Measurements from ENCODE around the gene MYL4.
"Not testable (repeated sequence)": the region's sequence is repeated elsewhere in the genome, so short reads cannot be mapped to it uniquely, and the experiment has no call there.

The MYL4 gene

DNA sequence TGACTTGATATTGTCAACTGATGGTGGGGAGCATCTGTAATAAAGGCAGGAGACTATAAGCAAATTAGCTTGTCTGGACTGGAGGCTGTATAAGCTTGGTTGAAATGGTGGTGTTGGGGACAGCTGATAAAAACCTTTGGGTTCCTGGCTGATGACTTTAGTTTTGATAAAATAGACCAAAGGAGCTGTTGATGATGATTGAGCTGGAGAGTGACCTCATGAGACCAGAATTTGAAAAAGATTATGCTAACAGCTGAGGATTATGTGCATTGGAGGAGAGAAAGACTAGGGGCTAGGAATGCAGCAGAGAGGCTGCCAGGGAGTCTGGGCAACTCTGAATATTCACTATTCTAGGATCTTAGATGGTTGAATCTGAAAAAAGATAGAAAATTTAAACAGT is 11.3 kb upstream of the MYL4 start:
- DNase-seq = no peak

DNA sequence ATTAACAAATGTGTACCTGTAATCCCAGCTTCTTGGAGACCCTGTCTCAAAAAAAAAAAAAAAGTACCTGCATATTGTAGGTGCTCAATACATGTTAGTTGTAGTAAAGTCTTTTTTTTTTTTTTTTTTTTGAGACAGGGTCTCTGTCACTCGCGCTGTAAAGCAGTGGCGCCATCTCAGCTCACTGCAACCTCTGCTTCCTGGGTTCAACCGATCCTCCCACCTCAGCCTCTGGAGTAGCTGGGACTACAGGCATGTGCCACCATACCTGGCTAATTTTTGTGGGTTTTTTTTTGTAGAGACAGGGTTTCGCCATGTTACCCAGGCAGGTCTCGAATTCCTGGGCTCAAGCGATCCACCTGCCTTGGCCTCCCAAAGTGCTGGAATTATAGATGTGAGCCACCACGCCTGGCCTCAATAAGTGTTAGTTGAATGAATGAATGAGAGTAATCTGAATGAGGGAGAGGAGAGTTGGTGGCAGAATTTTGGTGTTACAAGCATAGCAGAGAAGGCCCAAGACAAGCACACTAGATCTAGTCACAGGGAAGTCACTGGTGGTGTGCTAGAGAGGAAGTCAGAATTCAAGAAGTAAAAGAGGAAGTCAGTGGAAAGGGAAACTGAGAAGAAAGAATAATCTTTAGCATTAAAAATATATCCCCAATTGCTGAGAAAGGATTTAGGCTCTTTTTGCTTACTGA is 9.4 kb upstream of the MYL4 start:
- no peak for DNase-seq

DNA sequence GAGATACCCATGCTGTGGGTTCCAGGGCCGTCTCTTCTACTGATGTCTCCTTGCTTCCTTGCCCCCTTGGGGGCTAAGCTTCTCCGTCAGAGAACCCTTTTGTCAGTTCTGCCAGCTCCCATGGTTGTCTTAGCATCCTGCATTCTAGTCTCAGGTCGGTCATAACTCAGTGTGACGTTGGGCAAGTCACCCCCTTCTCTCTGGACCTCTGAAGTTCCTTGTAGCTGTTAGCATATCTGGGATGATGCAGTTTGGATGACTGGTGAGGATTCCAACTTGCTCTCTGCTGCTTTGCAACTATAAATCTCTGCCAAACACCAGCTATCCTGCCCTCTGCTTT is 8.9 kb upstream of the MYL4 start:
- no peak for DNase-seq

DNA sequence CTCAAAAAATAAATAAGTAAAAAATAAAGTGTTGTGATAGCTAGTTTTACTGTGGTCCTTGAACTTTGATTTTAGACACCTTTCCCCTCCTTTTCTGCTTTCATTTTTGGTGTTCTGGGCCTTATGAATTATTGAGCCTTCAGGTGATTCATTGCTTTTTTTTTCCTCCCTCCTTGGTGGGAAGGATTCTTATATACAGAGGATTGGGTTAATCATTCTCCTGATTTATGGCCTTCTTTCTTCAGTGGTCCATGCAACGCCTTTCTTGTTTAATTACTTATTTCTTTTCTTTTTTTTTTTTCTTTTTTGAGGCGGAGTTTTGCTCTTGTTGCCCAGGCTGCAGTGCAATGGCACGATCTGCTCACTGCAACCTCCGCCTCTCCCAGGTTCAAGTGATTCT is 8.0 kb upstream of the MYL4 start:
- no peak for DNase-seq

DNA sequence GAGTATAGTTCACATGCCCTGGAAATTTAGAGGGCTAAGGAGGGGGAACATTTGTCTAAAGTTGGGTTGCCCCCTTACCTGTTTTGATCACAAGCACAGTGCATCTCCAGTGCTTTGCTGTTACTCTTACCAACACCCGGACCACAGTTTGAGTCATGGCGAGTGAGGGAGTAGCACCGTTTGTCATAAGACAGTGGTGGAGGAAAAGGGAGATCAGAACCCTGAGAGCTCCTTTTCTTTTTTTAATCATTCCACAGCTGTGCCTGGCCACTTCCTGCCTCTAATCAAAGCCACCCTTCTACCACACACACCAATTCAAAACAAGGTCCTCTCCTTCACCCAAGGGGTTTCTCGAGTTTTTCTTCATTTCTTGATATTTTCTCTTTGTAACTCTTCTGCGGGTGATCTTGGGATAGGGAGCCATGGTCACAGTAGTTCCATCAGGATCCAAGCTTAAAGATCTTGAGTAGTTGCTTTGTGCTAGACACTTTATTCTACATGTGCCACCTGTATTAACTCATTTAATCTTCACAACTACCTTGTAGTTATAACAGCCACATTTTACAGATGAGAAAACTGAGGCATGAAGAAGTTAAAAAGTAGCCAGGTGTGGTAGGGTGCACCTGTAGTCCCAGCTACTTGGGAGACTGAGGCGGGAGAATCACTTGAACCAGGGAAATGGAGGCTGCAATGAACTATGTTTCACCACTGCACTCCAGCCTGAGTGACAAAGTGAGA is 5.0 kb upstream of the MYL4 start:
- no peak for DNase-seq

DNA sequence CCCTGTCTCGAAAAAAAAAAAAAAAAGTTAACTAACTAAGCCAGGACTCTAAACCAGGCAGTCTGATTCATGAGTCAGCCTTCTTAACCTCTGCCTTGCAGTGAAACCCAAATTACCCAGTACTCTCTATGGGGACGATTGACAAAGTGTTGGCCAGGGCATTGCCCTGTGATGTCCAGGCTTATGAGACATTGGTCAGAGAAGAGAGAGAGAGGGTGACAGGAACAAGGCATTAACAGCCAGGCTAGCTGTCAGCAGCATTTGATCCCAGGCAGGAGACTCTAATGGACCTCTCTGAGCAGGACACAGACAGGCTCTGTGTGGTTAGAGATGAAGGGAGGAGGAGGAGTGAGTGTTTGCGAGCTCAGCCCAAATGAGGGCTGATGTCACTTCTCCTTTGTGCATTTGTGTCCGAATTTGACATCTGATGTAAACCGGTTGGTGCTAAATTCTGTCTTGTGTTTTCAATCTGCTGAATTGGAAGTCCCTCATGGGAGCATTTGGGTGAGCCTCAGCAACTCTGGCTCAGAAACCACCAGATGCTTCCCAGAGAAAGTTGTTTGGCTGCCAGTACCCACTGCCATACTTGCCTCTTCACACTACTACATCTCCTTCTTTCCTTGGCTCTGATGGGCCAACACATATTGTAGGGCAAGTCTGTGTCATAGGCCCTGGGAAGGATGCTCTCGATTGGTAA is 4.3 kb upstream of the MYL4 start:
- peak; percentile 56 for DNase-seq

DNA sequence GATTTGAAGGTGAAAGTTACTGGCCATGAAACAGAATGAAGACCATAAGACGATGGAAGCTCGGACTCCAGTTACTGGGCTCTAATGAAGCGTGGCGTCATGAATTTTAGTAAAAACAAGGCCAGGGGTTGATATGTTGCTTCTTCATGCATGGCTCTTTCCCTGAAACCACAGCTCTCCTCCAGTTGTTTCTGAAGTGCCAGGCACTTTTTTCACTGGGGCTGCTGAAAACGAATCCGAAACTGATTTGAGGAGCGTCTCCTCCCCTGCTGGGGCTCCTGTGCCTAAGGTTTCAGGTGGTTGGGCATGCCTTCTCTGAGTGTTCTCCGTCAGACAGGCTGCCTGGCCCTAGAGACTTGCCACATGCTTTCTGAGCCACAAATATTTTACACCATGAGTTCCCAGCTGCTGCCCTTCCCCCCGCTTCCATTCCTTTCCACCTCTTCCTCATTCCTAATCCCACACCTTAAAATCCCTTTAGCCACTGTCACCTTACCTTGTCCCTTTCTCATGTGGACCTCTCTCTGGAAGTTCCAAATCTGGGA is 3.7 kb upstream of the MYL4 start:
- no peak for DNase-seq

DNA sequence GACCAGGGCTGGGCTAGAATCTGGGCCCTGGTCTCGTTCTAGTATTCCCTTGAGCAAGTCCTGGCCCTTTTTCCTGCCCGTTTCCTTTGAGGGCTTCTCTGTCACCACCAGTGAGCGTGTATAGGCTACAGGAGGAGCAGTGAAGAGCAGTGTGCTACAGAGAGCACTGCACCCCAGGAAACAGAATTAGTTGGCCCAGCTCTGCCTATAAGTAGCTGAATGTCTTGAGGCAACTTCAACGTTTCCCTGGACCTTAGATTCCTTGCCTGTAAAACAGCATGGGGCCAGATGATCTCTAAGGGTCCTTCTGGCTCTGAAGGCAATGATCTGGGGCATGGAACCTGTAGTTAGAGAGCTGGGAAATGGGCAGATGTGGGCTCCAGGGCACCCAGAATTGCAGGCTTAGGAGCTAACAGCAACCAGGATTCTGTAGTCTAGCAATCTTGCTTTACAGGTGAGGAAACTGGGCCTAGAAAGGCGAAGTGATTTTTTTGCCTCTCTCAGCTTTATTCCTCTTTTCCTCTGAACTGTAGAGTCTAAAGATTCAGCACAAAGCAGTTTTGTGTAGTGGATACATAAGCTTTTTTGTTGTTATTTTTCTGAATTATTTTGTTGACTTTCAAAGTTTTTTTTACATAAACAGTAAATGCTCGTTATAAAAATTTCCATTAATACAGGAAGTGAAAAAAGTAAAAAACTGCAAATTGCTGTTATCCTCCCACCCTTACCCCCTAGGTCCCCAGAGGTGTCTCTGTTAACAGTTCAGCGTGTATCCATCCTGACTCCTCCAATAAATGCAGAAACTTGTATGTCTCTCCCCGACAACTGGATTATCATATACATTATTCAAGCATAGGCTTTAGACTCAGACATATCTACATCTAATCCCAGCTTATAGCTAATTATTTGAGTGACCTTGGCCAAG is 1.7 kb upstream of the MYL4 start:
- no peak for DNase-seq

DNA sequence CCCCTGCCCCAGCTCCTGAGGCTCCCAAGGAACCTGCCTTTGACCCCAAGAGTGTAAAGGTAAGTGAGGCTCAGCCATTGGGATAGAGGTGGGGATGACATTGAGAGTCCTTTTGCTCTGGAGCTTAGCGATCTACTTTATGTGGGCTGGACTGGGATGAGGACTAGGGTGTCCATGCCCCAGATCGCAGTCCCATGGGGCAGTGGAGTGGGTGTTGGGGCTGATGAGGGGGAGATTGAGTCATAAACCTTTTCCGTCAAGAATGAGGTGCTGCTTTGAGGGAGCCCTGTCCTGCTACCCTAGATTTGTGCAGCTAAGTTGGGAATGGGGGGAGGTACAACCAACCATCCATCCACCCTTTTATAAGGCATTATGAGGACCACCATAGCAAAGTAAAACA is 351 bp downstream of the MYL4 start:
- DNase-seq = no peak

DNA sequence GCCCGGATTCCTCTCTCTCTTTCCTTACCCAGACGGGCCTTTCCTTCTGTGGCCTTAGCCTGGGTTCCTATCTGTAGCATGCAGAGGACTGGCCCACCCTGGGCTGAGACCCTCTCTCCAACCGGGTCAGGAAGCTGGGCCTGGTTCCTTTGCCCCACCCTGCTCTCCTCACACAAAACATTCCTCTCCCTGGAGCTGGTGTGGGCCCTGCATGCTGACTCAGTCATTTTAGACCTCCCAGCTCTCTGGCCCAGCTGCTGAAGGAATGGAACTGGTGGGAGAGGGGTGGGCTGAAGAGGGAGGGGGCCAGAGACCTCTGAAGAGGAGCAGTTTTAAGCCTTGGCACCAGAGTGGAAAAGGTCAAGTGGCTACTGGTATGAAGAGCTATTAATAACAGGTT is 957 bp downstream of the MYL4 start:
- DNase-seq = no peak

DNA sequence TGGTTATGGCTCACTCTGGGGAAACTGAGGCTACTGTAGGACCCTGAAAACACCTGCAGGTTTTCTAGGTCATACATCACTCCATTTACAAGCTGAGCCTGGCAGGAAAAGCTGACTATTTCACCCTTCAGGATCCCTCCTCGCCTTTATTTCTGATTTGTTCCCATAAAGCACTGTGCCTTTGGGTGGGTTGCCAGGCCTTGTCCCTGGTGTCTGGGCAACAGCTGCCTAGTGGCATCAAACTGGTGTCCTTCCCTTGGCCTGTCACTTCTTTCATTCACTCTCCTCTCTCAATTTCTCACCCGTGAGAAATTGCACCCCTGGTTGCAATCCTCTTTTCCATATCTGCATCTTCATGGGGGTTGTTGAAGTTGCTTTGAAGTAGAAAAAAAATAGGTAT is 1.6 kb downstream of the MYL4 start:
- no peak for DNase-seq

DNA sequence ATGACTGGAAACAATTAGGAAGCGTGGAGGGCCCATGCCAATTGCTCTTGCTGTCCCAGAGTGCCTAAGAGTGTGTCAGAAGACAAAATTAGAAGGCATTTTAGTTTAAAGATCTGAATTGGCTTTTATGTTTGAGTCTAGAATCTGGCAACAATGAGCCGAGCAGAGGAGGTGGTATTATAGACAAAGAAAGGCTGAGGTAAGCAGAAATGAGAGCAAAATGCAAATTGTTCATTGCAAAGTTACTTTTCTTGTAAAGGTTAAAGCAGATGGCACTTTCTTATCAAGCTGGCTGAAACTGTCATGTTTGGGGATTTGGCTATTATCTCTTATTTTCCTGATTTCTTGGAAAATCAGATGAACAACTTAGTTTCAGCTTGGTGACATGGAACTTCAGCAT is 3.3 kb downstream of the MYL4 start:
- DNase-seq = no peak

DNA sequence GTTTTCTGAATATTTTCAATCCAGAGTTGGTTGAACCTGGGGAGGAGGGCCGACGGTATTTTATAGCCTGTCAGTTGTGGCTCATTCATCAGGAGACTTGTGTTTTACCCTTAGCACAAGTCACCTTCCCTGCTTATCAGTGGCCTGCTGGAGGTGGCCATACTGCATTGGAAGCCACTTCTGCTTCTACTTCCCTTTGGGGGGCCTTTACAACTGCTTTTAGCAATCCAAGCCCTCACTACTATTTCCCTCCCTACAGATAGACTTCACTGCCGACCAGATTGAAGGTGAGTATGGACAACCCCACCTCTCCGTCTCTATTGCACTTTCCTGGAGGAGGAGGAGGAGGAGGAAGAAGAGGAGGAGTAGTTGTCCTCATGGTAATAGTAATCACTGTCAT is 4.4 kb downstream of the MYL4 start:
- no peak for DNase-seq

DNA sequence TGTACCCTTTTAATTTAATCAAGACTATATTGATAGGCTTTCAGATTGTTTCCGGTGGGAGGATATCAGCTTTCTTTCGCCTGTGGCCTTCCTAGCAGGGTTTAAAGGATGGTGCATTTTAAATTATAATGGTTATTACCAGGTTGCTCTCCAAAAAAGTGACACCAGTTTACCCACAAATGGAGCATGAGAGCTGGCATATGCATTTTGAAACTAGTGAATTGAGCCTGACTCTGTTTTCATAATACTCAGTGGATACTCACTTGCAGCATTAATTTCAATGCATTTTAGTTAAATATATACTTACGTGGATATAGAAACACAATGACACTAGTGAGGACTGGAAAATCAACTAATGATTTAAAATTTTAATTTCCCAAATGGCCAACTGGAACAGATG is 5.8 kb downstream of the MYL4 start:
- no peak for DNase-seq

DNA sequence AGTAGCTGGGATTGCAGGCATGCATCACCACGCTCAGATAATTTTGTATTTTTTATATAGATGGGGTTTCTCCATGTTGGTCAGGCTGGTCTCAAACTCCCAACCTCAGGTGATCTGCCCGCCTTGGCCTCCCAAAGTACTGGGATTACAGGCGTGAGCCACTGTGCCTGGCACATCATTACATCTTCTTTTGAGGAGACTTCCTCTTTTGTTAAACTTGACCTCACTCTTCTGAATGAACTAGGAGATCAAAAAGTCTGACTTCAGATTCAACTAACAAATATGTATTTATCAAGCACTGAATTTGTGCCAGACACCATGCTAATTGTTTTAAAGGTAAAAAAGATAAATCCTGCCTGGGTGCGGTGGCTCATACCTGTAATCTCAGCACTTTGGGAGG is 7.7 kb downstream of the MYL4 start:
- DNase-seq = not testable (repeated sequence)

DNA sequence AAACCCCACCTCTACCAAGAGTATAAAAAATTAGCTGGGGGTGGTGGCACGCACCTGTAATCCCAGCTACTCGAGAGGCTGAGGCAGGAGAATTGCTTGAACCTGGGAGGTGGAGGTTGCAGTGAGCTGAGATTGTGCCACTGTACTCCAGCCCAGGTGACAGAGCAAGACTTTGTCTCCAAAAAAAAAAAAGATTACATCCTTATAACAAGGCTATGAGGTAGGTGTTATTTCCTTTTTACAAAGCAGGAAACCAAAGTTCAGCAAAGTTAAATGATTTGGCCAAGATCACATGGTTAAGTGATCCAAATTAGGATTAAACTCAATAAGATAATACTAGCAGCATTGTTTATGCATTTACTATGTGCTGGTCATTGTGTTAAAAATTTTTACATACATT is 8.1 kb downstream of the MYL4 start:
- DNase-seq = not testable (repeated sequence)

DNA sequence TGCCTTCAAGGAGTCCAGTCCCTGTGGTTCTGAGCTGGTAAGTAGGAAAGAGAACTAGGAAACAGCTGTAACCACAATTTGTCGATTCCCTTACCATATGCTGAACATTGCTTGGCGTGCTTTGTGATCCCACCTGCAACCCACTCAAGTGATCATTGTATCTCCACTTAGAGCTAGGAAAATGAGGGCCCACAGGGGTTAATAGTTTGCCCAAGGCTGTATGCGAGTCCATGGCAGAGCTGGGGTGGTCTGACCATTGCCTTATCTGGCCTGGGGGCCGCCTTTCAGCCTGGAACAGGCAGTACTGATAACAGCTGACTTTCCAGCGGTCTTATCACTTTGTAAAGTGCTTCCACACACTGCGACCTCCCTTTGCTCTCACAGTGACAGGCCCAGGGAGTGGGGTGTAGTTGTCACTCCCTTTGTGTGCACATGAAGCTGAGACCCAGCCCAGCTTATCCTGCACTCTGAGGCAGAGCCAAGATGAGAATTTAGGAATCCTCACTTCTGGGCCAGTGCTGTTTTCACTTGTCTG is 9.8 kb downstream of the MYL4 start:
- no peak for DNase-seq

DNA sequence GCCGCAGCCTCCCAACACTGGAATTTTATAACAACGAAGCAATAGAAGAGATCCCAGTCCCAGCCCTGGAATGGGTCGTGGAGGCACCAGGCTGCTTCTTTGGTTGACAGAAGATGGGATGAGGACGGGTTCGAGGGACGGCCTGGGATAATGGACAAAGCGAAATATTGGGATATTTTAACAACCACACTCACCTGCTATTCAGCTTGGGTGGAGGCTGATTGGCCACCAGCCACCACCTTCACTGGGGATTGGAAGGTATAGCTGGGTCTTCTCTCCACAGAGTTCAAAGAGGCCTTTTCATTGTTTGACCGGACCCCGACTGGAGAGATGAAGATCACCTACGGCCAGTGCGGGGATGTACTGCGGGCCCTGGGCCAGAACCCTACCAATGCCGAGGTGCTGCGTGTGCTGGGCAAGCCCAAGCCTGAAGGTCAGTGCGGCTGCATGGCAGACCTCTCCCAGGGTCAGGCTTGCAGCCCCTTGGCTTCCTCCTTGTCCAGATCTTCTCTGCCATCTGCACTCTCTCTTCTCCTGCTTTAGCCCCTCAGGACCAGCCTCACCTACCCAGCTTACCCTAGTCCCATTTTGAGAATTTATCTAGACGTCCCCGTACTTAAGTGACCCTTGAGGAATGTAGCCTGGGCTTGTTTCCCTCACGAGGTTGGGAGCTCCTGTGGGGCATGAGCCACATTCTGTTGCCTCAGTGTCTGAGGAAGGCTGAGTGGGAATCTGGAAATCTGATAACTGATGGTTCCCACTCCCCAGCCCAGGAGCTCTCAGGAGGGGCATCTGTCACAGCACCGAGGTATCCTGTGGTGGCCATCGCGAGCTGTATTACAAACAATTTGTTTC is 10.7 kb downstream of the MYL4 start:
- no peak for DNase-seq

DNA sequence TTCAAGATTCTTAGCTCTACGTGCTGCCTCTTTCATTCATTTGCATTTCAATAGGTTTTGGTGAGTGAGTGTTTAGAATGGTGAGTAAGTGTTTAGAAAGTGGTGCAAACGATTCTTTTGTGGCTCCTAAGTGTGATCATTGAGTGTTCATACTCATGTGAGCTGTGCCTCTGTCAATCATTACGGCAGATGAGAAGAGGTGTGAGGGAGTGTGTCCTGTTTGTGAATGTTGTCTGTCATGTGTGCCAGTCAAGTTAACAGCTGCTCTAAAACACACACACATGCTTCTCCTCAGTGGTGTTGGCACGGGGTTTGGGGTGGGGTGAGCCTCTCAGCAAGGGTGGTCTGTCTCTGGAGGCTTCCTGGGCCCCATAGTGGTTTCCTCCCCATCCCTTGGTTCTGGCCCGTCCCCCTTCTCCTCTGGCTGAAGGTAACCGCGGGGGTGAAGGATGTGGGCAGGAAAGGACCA is 11.4 kb downstream of the MYL4 start:
- no peak for DNase-seq

DNA sequence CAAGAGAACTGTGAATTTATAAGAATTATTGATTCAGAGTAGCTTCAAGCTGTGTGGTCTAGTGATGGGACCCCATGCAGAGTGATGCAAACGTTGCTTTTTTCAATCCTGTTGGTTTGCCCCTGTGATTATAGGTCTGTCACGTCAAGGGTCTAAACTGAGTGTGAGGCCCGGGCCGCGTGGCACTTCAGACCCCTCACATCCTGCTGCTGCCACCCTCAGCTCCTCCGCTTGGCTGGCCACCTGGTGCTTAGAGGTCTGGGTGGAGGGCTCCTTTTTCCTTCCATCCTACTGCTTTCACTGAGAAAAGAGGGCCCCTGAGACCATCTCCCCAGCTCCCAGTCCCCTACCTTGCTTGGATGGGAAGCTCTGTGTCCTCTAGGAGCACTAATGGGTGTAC is 12.0 kb downstream of the MYL4 start:
- DNase-seq = no peak

DNA sequence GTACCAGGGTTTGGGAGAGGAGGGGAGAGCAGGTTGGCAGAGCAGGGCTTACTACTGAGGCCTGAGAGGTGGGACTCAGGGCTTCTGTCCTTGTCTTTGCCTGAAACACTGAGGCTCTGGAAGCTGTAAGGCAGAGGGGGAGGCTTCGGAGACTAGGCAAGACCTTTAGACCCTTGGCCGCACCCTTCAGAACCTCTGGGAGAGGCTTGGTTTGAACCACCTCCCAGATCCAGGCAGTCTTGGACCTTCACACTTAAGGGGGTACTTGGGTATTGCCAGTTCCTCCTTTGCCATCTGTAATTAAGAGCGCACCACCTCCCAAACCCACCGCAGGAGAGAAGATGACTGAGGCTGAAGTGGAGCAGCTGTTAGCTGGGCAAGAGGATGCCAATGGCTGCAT is 12.9 kb downstream of the MYL4 start:
- DNase-seq = no peak

DNA sequence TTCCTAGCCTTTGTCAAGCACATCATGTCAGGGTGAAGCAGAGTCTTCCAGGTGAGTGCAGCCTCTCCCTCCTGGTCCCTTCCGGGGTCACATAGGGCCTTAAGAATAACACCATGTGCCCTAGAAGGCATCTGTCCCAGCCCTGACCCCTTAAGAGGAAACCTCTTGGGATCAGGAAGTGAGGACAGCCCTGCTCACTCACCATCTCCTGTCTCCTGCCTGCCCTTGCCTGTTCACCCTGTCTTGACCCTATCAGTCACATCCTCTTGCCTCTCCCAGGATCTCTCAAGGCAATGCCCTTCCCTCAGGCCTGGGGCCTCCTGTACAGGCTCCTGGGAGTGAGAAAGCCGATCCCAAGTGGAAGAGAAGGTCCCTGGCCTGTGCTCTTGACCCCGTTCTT is 13.9 kb downstream of the MYL4 start:
- no peak for DNase-seq
